Osteocyte (in vitro differentiated cells): ENCODE data around the gene PMIS2. TPM values are rescaled to one million over a fixed set of nuclear protein-coding genes. Genes with fewer than 3 reads are reported as not detected.

ENCODE experiments used
- DNase-seq: peaks from one replicate; pipeline ENCODE4 v3.0.0; 2021; ENCODE audit warnings: mixed read lengths; ENCODE audit not compliant: unreplicated experiment; ENCODE audit errors: extremely low spot score
- H3K27ac Mint-ChIP-seq: one replicate; pipeline ENCODE4 v1.8.0; 2021; ENCODE audit warnings: mild to moderate bottlenecking, mixed read lengths; ENCODE audit not compliant: unreplicated experiment
- H3K27me3 Mint-ChIP-seq: one replicate; pipeline ENCODE4 v1.8.0; 2021; ENCODE audit warnings: mixed read lengths; ENCODE audit not compliant: unreplicated experiment
- H3K36me3 Mint-ChIP-seq: one replicate; pipeline ENCODE4 v1.8.0; 2021; ENCODE audit warnings: mixed read lengths; ENCODE audit not compliant: unreplicated experiment
- H3K4me1 Mint-ChIP-seq: one replicate; pipeline ENCODE4 v1.8.0; 2021; ENCODE audit warnings: mixed read lengths; ENCODE audit not compliant: unreplicated experiment
- H3K4me3 Mint-ChIP-seq: one replicate; pipeline ENCODE4 v1.8.0; 2021; ENCODE audit warnings: mild to moderate bottlenecking, moderate library complexity, mixed read lengths; ENCODE audit not compliant: unreplicated experiment
- H3K9me3 Mint-ChIP-seq: one replicate; pipeline ENCODE4 v1.8.0; 2021; ENCODE audit warnings: mixed read lengths; ENCODE audit not compliant: unreplicated experiment
- total RNA-seq: library from RNA; stranded (reverse); gene quantifications from 2 replicates; pipeline ENCODE4 v1.2.1, GENCODE V29; 2021
- TF ChIP-seq, protein P1 (sequence below): fragments of 200-600 bp; sonication (generic); IDR thresholded peaks from 2 replicates; pipeline ENCODE4 v1.5.0; 2021; ENCODE audit warnings: antibody characterized with exemption, mild to moderate bottlenecking, moderate library complexity

PMIS2 gene
- total RNA-seq, 1 donor from 2014 or later, result not detected

DNA sequence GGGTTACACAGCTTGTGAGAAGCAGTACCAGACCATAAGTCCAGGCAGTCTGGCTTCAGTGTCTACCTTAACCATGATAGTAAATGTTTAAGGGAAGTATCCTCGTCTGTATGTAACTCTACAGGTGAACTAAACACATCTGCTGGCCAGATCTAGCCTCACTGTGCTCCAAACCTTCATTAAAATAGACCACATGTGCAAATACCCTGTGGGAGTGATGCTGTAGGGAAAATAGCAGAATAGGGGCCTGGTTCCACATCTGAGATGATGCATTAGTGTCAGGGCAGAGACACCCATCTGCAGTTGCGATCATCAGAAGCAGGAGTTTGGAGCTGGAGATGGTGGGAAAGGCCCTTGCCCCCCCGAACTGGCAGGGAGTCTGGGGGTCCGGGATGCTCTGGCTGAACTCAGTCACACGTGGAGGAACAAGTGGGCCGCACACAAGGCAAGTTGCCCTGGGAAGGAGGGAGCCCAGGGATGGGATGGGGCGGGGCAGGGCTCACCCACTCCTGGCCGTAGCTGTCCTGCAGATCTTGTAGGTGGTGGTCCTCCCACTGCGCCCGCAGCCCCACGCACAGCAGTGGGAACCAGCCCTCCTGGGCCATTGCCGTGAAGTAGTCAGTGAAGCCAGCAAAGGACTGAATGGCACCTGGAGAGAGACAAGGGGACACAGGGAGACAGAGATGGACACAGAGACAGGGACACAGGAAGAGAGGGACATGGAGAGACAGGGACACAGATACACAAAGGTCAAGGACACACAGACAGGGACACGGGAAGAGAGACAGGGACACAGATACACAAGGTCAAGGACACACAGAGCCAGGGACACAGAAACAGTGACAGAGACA is 33.2 kb upstream of the PMIS2 start:
- TF ChIP-seq, protein P1, sequence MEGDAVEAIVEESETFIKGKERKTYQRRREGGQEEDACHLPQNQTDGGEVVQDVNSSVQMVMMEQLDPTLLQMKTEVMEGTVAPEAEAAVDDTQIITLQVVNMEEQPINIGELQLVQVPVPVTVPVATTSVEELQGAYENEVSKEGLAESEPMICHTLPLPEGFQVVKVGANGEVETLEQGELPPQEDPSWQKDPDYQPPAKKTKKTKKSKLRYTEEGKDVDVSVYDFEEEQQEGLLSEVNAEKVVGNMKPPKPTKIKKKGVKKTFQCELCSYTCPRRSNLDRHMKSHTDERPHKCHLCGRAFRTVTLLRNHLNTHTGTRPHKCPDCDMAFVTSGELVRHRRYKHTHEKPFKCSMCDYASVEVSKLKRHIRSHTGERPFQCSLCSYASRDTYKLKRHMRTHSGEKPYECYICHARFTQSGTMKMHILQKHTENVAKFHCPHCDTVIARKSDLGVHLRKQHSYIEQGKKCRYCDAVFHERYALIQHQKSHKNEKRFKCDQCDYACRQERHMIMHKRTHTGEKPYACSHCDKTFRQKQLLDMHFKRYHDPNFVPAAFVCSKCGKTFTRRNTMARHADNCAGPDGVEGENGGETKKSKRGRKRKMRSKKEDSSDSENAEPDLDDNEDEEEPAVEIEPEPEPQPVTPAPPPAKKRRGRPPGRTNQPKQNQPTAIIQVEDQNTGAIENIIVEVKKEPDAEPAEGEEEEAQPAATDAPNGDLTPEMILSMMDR, result no peak
- no peak for DNase-seq
- no peaks in the 10 kb centered on the region for H3K36me3 Mint-ChIP-seq
- H3K27me3 Mint-ChIP-seq, result peaks cover 3% of the 10 kb centered on the region
- no peaks in the 10 kb centered on the region for H3K9me3 Mint-ChIP-seq
- H3K4me1 Mint-ChIP-seq, result peaks cover 4% of the 10 kb centered on the region
- no peak overlapping the region for H3K4me3 Mint-ChIP-seq
- H3K27ac Mint-ChIP-seq, result no peak overlapping the region

DNA sequence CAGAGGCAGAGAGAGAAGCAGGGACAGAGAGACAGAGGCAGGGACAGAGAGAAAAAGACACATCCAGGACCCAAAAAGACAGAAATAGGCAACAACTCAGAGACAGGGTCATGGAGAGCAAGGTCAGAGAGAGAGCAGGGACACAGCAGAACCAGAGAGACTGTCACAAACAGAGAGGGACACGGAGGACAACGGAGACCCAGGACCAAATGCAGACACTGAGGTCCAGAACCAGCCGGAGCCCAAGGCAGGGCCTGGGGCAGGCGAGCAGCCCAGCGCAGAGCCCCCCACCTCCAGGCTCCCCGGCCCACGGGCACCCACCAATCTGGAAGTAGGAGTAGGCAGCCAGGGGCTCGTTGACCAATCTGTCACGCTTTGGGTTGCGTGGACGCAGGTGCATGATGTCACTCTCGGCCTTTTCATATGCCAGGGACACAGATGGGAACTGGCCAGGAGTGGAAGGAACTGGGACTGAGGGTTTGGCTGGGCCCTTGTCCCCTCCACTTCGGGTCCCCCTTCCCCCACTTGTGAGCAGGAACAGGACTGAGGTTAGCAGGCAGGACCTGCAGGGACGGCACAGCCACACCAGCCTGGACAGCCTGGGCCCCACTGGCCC is 32.5 kb upstream of the PMIS2 start:
- no peaks in the 10 kb centered on the region for H3K9me3 Mint-ChIP-seq
- H3K4me1 Mint-ChIP-seq, result peaks cover 7% of the 10 kb centered on the region
- no peak overlapping the region for H3K4me3 Mint-ChIP-seq
- H3K36me3 Mint-ChIP-seq, result no peaks in the 10 kb centered on the region
- no peak overlapping the region for H3K27ac Mint-ChIP-seq
- TF ChIP-seq, protein P1, result no peak
- no peak for DNase-seq
- peaks cover 5% of the 10 kb centered on the region for H3K27me3 Mint-ChIP-seq

DNA sequence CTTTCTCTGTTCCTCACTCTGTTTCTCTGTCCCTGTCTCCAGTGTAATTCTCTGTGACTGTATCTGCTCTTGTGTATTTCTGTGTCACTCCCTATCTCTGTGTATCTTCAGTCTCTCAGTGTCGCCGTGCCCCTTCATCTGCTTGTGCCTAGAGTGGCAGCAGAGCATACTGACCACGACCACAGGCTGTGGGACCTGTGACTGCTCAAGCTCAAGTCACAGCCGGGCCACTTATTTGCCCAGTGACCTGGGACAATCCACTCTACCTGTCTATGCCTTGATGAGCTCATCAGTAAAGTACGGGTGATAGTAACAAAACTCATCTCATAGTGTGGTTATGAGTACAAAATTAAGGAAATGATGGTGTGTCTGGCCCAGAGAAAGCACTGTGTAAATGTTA is 31.9 kb upstream of the PMIS2 start:
- no peaks in the 10 kb centered on the region for H3K9me3 Mint-ChIP-seq
- H3K4me3 Mint-ChIP-seq, result no peak overlapping the region
- H3K27me3 Mint-ChIP-seq, result peaks cover 9% of the 10 kb centered on the region
- DNase-seq, result no peak
- peaks cover 3% of the 10 kb centered on the region for H3K4me1 Mint-ChIP-seq
- no peak overlapping the region for H3K27ac Mint-ChIP-seq
- TF ChIP-seq, protein P1, result no peak
- no peaks in the 10 kb centered on the region for H3K36me3 Mint-ChIP-seq

DNA sequence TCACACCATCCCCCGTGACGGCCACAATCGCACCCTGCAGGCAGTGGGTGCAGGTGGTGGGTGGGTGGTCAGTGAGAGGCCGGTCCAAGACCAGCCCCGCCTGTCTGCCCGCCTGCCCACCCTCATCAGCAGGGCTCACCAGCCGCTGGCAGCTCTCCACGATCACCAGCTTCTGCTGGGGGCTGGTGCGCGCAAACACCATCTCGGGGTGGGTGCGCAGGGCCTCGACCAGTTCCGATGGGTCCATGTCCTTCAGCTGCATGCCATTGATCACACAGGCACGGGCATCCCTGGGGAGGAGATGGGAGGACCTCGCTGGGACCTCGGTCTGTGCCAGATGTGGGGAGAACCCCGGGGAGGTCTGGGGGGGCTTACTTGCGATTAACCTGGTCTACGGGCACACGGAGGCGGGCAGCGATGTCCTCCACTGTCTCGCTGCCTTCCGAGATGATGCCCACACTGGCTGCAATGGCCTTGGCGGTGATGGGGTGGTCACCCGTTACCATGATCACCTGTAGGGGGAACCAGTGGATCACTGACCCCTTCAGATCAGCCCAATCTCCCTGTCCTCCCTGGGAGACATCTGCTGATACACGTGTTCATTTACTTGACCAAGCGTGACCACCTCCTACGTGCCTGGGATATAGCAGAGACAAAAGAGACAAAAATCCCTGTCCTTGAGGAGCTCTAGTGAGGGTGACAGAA is 30.5 kb upstream of the PMIS2 start:
- DNase-seq, result no peak

More for the DNA sequence above, 30.5 kb upstream of the PMIS2 start:
- H3K4me3 Mint-ChIP-seq, result no peak overlapping the region
- H3K36me3 Mint-ChIP-seq, result no peaks in the 10 kb centered on the region
- H3K27ac Mint-ChIP-seq, result no peak overlapping the region
- H3K9me3 Mint-ChIP-seq, result no peaks in the 10 kb centered on the region
- H3K4me1 Mint-ChIP-seq, result peaks cover 3% of the 10 kb centered on the region
- TF ChIP-seq, protein P1, result peak; percentile 46
- H3K27me3 Mint-ChIP-seq, result peaks cover 19% of the 10 kb centered on the region
